GM12864 (cell line): ENCODE measurements around the gene POU1F1.
A peak's percentile ranks its signal among the peaks of the same experiment; 100 is the strongest.
"Not testable (repeated sequence)": the region's sequence is repeated elsewhere in the genome, so short reads cannot be mapped to it uniquely, and the experiment has no call there.

Source experiments
- DNase-seq: peaks from one replicate; pipeline ENCODE4 v3.0.0-alpha.2; 2011; ENCODE audit warnings: low read depth
- H3K4me3 ChIP-seq: 2 replicates; pipeline ENCODE4 v1.5.1; 2011; ENCODE audit warnings: mild to moderate bottlenecking, low read depth, low read length, control low read depth
- TF ChIP-seq, protein P1 (sequence below): IDR thresholded peaks from 2 replicates; pipeline ENCODE4 v1.5.1; 2011; ENCODE audit warnings: low read depth, mild to moderate bottlenecking, moderate library complexity, low read length, control low read depth, inconsistent platforms; ENCODE audit errors: missing control alignments

Gene POU1F1

DNA sequence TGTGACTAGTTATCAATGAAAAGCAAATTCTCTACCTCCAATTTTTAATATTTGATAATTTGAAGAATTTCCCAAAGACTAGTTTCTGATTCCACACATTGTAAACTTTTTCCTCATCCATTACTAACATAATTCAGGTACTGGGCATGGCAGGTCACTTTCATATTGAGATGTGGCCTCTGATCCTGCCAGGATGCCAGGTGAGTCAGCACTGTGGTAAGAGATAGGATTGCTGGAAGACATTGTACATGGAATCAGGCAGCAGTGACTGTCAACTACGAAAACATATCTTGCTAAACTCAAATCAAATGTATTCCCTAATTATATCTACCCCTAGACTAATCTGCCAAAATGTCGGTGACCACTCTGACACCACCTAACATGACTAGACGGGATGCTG is 33.2 kb upstream of the POU1F1 start:
- TF ChIP-seq, protein P1, sequence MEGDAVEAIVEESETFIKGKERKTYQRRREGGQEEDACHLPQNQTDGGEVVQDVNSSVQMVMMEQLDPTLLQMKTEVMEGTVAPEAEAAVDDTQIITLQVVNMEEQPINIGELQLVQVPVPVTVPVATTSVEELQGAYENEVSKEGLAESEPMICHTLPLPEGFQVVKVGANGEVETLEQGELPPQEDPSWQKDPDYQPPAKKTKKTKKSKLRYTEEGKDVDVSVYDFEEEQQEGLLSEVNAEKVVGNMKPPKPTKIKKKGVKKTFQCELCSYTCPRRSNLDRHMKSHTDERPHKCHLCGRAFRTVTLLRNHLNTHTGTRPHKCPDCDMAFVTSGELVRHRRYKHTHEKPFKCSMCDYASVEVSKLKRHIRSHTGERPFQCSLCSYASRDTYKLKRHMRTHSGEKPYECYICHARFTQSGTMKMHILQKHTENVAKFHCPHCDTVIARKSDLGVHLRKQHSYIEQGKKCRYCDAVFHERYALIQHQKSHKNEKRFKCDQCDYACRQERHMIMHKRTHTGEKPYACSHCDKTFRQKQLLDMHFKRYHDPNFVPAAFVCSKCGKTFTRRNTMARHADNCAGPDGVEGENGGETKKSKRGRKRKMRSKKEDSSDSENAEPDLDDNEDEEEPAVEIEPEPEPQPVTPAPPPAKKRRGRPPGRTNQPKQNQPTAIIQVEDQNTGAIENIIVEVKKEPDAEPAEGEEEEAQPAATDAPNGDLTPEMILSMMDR = no peak
- DNase-seq = no peak
- H3K4me3 ChIP-seq = no peak overlapping the region

DNA sequence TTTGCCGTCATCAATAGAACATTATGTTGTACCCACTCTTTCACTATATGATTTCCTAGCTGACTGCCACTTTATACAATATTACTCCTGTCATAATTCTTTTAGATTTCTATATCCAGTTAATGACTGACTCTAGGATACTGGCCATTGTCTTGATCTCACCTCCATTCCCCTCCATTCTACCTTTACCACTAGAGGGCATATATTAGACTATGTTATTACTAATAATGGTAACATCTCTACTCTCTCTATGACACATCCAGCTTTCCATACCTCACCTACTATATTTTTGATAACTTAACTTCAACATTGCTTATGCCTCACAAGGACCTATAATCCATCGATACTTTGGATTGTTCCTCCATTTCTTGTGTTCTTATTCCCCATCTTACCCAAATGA is 31.4 kb upstream of the POU1F1 start:
- DNase-seq = no peak
- no peak overlapping the region for H3K4me3 ChIP-seq
- TF ChIP-seq, protein P1 = peak; percentile 34

DNA sequence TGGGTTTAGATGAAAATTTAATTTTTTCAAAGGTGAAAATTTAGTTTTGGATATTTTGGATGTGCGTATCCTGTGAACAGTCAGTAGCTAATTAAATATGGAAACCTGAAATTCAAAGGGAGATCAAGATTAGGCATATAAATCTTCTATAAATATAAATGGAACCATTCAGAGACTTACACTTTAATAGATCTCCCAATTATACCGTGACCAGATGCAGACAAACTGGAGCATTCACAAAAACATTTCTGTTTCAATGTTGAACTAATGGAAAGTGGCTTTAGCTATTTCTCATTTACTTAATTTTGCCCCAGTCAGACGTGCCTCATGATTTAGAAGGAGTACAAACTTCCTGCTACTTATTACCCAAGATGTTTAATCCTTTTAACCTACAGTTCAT is 29.1 kb upstream of the POU1F1 start:
- TF ChIP-seq, protein P1 = no peak
- DNase-seq = no peak
- H3K4me3 ChIP-seq = no peak overlapping the region

DNA sequence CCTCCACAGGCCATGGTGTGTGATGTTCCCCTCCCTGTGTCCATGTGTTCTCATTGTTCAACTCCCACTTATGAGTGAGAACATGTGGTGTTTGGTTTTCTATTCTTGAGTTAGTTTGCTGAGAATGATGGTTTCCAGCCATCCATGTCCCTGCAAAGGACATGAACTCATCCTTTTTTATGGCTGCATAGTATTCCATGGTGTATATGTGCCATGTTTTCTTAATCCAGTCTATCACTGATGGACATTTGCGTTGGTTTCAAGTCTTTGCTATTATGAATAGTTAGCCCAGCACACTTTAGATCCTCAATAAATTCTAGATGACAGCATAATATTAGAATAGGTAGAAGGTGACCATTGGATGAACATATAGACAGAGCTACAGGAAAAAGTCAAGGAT is 28.6 kb upstream of the POU1F1 start:
- not testable (repeated sequence) for H3K4me3 ChIP-seq, DNase-seq

DNA sequence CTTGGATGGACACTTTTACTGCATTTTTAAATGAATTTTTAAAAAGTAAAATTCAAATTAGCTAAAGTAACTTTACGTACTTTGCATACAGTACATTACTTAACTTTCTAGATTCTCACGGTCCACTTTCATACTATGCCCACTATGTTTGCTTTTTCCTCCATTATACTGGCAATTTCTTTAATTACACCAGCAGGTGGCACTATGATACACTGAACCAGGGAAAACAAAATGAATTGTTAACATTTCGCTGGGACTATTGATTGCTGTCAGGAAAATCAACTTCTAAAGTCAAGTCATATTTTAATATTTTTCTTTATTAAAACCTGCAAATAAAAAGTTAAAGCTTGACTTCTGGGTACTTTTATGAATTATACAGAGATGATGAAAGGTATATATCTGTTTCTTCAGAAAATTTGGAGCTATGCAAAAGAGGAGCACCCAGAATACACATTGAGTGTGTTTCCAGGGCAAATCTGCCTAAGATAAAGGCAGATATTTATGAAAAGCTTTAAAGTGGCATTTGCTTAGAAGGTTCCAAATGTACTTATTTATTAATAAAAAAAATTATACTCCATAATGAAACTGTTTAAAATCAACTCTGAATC is 21.8 kb upstream of the POU1F1 start:
- DNase-seq = no peak
- TF ChIP-seq, protein P1 = peak; percentile 39
- no peak overlapping the region for H3K4me3 ChIP-seq

DNA sequence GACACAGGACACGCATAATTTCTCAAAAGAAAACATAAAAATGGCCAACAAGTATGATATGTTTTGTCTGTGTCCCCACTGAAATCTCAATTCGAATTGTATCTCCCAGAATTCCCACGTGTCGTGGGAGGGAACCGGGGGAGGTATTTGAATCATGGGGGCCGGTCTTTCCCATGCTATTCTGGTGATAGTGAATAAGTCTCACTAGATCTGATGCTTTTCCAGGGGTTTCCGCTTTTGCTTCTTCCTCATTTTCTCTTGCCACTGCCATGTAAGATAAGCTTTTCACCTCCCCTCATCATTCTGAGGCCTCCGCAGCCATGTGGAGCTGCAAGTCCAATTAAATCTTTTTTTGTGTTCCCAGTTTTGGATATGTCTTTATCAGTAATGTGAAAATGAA is 12.1 kb upstream of the POU1F1 start:
- no peak overlapping the region for H3K4me3 ChIP-seq

DNA sequence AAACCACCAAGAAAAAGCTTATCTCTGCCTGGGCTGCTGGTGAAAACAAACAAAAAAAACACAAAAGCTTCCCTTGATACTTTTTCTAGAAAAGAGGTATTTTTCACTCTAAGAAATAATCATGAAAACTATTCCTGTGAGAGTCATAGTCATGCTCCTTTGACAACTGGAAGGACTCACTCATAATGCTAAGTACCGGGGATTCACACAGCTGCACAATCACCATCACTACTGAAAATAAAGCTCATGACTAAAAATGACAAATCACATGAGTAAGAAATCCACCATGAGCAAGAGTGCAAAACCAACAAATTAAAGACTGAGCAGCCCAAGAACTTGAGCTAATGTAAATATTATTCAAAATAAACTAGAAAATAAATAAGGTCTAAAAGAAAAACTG is 10.6 kb upstream of the POU1F1 start:
- TF ChIP-seq, protein P1 = no peak

More for the DNA sequence above, 12.1 kb upstream of the POU1F1 start:
- no peak for DNase-seq
- TF ChIP-seq, protein P1 = no peak

More for the DNA sequence above, 10.6 kb upstream of the POU1F1 start:
- no peak overlapping the region for H3K4me3 ChIP-seq
- DNase-seq = no peak
